Neuronal stem cell (in vitro differentiated cells): ENCODE results near the gene PFN1.

ENCODE experiments used
- DNase-seq: peaks from one replicate; pipeline ENCODE4 v3.0.0-alpha.2; 2013; ENCODE audit warnings: low spot score
- H2AFZ ChIP-seq: one replicate; pipeline ENCODE4 v1.6.1; 2013; ENCODE audit warnings: mild to moderate bottlenecking, low read length, inconsistent platforms
- H2AK5ac ChIP-seq: 2 replicates; pipeline ENCODE4 v1.6.1; 2013; ENCODE audit warnings: low read depth, mild to moderate bottlenecking, inconsistent platforms, low read length, moderate library complexity, mixed read lengths
- H2BK120ac ChIP-seq: 2 replicates; pipeline ENCODE4 v1.6.1; 2013; ENCODE audit warnings: low read depth, mild to moderate bottlenecking, inconsistent platforms, low read length, moderate library complexity, mixed read lengths
- H2BK12ac ChIP-seq: one replicate; pipeline ENCODE4 v1.6.1; 2013; ENCODE audit warnings: low read length, inconsistent platforms
- H2BK15ac ChIP-seq: 2 replicates; pipeline ENCODE4 v1.6.1; 2013; ENCODE audit warnings: mild to moderate bottlenecking, low read length, inconsistent platforms, mixed read lengths
- H2BK5ac ChIP-seq: one replicate; pipeline ENCODE4 v1.6.1; 2013; ENCODE audit warnings: inconsistent platforms, mild to moderate bottlenecking, low read length, moderate library complexity
- H3K14ac ChIP-seq: one replicate; pipeline ENCODE4 v1.6.1; 2013; ENCODE audit warnings: low read length, inconsistent platforms
- H3K18ac ChIP-seq: 2 replicates; pipeline ENCODE4 v1.6.1; 2013; ENCODE audit warnings: low read length, inconsistent platforms
- H3K23ac ChIP-seq: 2 replicates; pipeline ENCODE4 v1.6.1; 2013; ENCODE audit warnings: low read depth, mild to moderate bottlenecking, mixed read lengths, low read length, inconsistent platforms; ENCODE audit not compliant: poor library complexity
- H3K27ac ChIP-seq: replicated peaks from 3 replicates; pipeline ENCODE4 v1.5.1; 2013; ENCODE audit warnings: low read length, inconsistent platforms
- H3K27me3 ChIP-seq, 3 experiments: 2 replicates each; pipeline ENCODE4 v1.6.1; 2013; ENCODE audit warnings: low read length in 3 of 3, mild to moderate bottlenecking in 2 of 3, inconsistent platforms in 1 of 3, low read depth in 1 of 3, mixed read lengths in 1 of 3, moderate library complexity in 1 of 3; ENCODE audit not compliant: control insufficient read depth in 3 of 3, insufficient read depth in 3 of 3
- H3K36me3 ChIP-seq, 2 donors: replicated peaks in 1 of 2; 2 replicates each; pipeline ENCODE4 v1.6.1; 2013; ENCODE audit warnings: low read length in 2 of 2; ENCODE audit not compliant: control insufficient read depth in 2 of 2, insufficient read depth in 2 of 2
- H3K4ac ChIP-seq: 2 replicates; pipeline ENCODE4 v1.6.1; 2013; ENCODE audit warnings: inconsistent platforms, mild to moderate bottlenecking, low read length, moderate library complexity
- H3K4me1 ChIP-seq, 2 donors: 1 replicate in 1 of 2; 2 replicates in 1 of 2; pipeline ENCODE4 v1.6.1; 2013; ENCODE audit warnings: low read length in 2 of 2, low read depth in 1 of 2; ENCODE audit not compliant: control insufficient read depth in 2 of 2, insufficient read depth in 1 of 2
- H3K4me2 ChIP-seq: one replicate; pipeline ENCODE4 v1.6.1; 2013; ENCODE audit warnings: mild to moderate bottlenecking, low read length, inconsistent platforms; ENCODE audit not compliant: insufficient read depth, poor library complexity, severe bottlenecking
- H3K4me3 ChIP-seq, 2 donors: 2 replicates each; pipeline ENCODE4 v1.5.1; 2013; ENCODE audit warnings: low read length in 2 of 2, mild to moderate bottlenecking in 2 of 2, inconsistent platforms in 1 of 2, moderate library complexity in 1 of 2
- H3K79me1 ChIP-seq: one replicate; pipeline ENCODE4 v1.6.1; 2013; ENCODE audit warnings: low read depth, mild to moderate bottlenecking, inconsistent platforms, low read length, moderate library complexity
- H3K9ac ChIP-seq: one replicate; pipeline ENCODE4 v1.6.1; 2013; ENCODE audit warnings: mild to moderate bottlenecking, low read depth, low read length, inconsistent platforms; ENCODE audit not compliant: poor library complexity
- H3K9me3 ChIP-seq, 2 donors: replicated peaks in 1 of 2; 2 replicates each; pipeline versions ENCODE3 to v1.6.1; 2013; ENCODE audit warnings: low read length in 2 of 2, mild to moderate bottlenecking in 2 of 2, inconsistent platforms in 1 of 2, low read depth in 1 of 2, mixed read lengths in 1 of 2, moderate library complexity in 1 of 2; ENCODE audit not compliant: control insufficient read depth in 2 of 2, insufficient read depth in 1 of 2
- H4K8ac ChIP-seq: one replicate; pipeline ENCODE4 v1.6.1; 2013; ENCODE audit warnings: low read depth, mild to moderate bottlenecking, inconsistent platforms, low read length, moderate library complexity
- H4K91ac ChIP-seq: one replicate; pipeline ENCODE4 v1.6.1; 2013; ENCODE audit warnings: low read length, low read depth, mild to moderate bottlenecking, inconsistent platforms; ENCODE audit not compliant: poor library complexity
- WGBS, 2 donors: extraction: QIAGEN DNeasy Blood & Tissue Kit; methylation state at CpG; one replicate each; pipeline ENCODE4 v1.1.7; 2013; ENCODE audit warnings: missing lambda C conversion rate in 2 of 2, mixed read lengths in 1 of 2; ENCODE audit not compliant: insufficient read length in 2 of 2, insufficient replicate concordance in 1 of 2; ENCODE audit errors: extremely low coverage in 2 of 2; 5-methylcytosine and 5-hydroxymethylcytosine counted together

The PFN1 gene

DNA sequence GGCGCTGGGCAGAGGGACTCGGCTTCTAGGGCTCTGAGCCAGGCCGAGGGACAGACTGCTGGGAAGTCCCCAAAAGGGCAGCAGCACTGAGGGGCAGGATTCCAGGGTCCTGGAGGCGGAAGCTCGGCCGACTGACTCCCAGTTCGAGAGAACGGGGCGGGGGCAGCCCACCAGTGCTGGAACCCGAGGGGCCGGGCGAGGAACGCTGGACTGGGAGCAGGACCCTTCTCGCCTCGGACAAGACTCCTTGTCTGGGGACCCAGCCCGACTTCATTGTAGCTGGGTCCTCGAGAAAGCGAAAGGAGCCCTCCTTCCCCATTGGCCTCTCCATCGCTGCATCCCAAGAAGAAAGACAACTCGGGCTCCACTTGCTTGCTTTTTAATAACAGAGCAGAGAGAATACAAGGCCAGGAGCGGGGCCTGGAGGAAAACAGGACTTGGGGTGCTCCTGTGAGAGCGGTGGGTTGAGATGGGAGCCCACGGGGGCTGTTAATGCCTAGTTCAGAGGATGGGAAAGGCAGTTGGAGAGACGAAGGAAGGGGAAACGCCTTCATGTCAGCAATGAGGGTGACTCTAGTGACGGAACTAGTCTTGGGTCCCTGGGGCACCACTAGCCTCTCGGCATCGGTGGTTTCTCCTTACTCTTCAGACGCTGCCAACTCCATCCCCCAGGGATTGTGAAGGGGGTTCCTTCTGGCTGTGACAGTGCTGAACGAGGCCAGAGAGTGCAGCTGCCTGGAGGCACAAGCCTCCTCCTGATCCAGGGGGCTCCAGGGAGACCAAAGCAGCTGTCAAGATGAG, 39.6 kb upstream of the PFN1 start:
- Histone ChIP-seq H3K4ac (no peak overlapping the region), H2BK120ac (no peak overlapping the region), H2BK5ac (peak overlapping the region; percentile 73), H3K79me1 (no peaks in the 10 kb centered on the region), H4K91ac (no peak overlapping the region), H3K4me3 (peak overlapping the region; percentile 45 to 85), H2BK15ac (no peak overlapping the region), H3K27me3 (peaks cover 0 to 50% (median 7%) of the 10 kb centered on the region in 3 experiments), H3K23ac (peak overlapping the region; percentile 10), H2AK5ac (peak overlapping the region; percentile 31), H3K9me3 (no peaks in the 10 kb centered on the region), H3K14ac (peak overlapping the region; percentile 90), H3K18ac (peak overlapping the region; percentile 92), H3K27ac (no peak overlapping the region), H3K4me2 (peak overlapping the region; percentile 85), H2AFZ (peak overlapping the region; percentile 83), H4K8ac (no peak overlapping the region), H3K4me1 (peaks cover 0 to 8% of the 10 kb centered on the region in 2 donors), H3K9ac (peak overlapping the region; percentile 50), H2BK12ac (peak overlapping the region; percentile 7), H3K36me3 (no peaks in the 10 kb centered on the region)
- DNase-seq: no peak
- no CpG with 5 or more reads among the region's 30 CpGs for WGBS, 2 donors

DNA sequence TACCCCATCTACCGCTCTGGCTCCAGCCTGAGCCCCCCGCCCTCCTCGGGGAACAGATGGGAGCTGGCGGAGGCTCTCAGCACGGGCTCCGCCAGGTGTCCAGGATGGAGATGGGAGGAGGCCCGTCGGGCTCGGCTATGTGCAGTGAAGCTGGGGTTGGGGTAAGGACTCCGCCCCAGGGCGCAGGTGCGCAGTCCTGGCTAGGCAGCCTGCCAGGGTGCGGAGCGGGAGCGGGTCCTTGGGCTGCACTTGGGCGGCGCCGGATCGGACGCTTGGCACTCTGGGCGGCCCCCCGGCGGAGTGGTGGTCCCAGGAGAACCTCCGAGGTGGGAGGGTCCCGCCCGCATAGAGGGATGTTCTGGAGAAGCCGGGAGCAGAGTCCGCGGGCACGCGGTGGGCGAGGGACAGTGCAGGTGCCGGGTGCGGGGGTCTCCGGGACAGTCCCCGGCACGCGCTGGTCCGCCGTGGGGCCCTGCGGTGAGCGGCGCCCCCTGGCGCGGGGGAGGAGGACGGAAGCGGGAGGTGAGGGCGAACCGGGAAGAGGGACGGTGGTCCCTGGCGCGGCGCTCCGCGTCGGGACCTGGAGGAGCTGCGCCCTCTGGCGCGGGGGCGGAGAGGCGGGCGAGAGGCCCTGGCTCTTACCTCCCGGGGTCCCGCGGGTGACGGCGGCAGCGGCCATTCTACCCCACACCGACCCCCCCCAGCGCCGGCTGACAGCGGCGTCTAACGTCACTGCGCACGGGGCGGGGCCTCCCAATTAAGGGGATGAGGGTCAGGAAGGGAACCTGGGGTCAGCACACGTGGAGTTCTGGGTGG, 38.8 kb upstream of the PFN1 start, which contains the start of gene CAMTA2:
Gene CAMTA2, minus strand, starts transcription at position 725 of the 816 bp plus-strand sequence. CDS start 1,453 bp downstream, outside the sequence.
- Histone ChIP-seq H2BK5ac (peak within 1 kb of the TSS; percentile 73), H3K27ac (no peak within 1 kb of the TSS), H3K79me1 (no peaks in the 10 kb centered on the region), H3K14ac (peak within 1 kb of the TSS; percentile 90), H2BK12ac (peak within 1 kb of the TSS; percentile 7), H3K9me3 (no peaks in the 10 kb centered on the region), H3K27me3 (peaks cover 0 to 50% (median 7%) of the 10 kb centered on the region in 3 experiments), H3K9ac (peak within 1 kb of the TSS; percentile 83), H3K4me2 (peak within 1 kb of the TSS; percentile 85), H3K4me3 (peak within 1 kb of the TSS; percentile 45 to 85), H4K91ac (no peak within 1 kb of the TSS), H3K36me3 (no peaks in the 10 kb centered on the region), H3K4ac (no peak within 1 kb of the TSS), H2AFZ (peak within 1 kb of the TSS; percentile 83), H2BK120ac (peak within 1 kb of the TSS; percentile 75), H4K8ac (peak within 1 kb of the TSS; percentile 57), H2BK15ac (peak within 1 kb of the TSS; percentile 86), H3K23ac (peak within 1 kb of the TSS; percentile 86), H3K18ac (peak within 1 kb of the TSS; percentile 92), H2AK5ac (peak within 1 kb of the TSS; percentile 31), H3K4me1 (peaks cover 0 to 8% of the 10 kb centered on the region in 2 donors)
- WGBS, 2 donors: no CpG with 5 or more reads among the region's 78 CpGs
- peak; percentile 73 for DNase-seq

DNA sequence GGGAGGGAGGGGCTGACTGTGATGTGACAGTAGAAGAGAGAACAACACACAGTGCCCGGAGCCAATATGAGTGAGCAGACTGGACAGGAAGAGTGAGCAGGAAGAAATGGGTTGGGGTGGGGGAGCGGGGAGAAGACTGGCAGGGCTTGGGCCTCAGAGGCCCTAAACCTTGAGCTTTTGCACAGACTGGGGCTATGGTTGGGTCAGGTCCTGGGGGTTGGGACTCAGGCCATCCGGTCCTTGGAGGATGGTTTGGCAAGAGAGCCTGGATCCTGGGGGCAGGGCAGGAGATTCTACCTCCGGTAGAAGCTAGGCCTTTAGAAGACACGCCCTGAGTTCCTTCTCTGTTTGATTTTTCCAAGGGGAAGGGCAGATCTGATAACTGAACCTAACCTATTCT, 38.1 kb upstream of the PFN1 start:
- H2BK15ac ChIP-seq: no peak overlapping the region
- peaks cover 0 to 46% (median 7%) of the 10 kb centered on the region in 3 experiments for H3K27me3 ChIP-seq
- DNase-seq: no peak
- no CpG with 5 or more reads among the region's 5 CpGs for WGBS, 2 donors
- H3K36me3 ChIP-seq: no peaks in the 10 kb centered on the region
- H4K91ac ChIP-seq: no peak overlapping the region
- peak overlapping the region; percentile 9 for H3K9ac ChIP-seq
- no peaks in the 10 kb centered on the region for H3K79me1 ChIP-seq
- H3K4me3 ChIP-seq: no peak overlapping the region
- peaks cover 0 to 8% of the 10 kb centered on the region in 2 donors for H3K4me1 ChIP-seq
- no peak overlapping the region for H3K23ac ChIP-seq
- no peak overlapping the region for H4K8ac ChIP-seq
- no peak overlapping the region for H2BK120ac ChIP-seq
- H3K14ac ChIP-seq: no peak overlapping the region
- H3K4me2 ChIP-seq: peak overlapping the region; percentile 85
- peak overlapping the region; percentile 83 for H2AFZ ChIP-seq
- H2AK5ac ChIP-seq: no peak overlapping the region
- peak overlapping the region; percentile 73 for H2BK5ac ChIP-seq
- no peak overlapping the region for H2BK12ac ChIP-seq
- no peak overlapping the region for H3K4ac ChIP-seq
- H3K18ac ChIP-seq: no peak overlapping the region
- no peak overlapping the region for H3K27ac ChIP-seq
- no peaks in the 10 kb centered on the region for H3K9me3 ChIP-seq

DNA sequence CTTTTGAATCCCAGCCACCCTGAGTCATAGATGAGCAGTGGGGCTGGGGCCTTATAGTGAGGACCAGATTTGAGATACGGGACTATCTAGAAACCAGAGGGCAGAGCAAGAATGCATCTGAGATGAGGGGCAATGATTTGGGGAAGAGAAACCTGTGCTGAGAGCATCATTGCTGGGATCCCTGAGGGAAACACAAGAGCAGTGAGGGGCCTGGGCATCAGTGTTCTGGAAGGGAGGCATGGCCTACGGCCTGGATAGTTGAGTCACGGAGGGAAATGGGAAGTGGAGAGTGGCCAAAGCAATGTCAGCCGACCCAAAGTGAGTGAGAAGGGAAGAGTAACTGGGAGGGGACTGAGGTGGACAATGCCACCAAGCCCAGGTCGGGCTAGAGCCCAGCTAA, 34.0 kb upstream of the PFN1 start:
- Histone ChIP-seq H4K91ac (no peak overlapping the region), H3K18ac (no peak overlapping the region), H3K9ac (no peak overlapping the region), H3K9me3 (no peaks in the 10 kb centered on the region), H3K27ac (no peak overlapping the region), H3K27me3 (peaks cover 0 to 15% (median 2%) of the 10 kb centered on the region in 3 experiments), H2BK15ac (no peak overlapping the region), H4K8ac (no peak overlapping the region), H2BK120ac (no peak overlapping the region), H3K4me1 (peaks cover 3 to 6% of the 10 kb centered on the region in 2 donors), H2AFZ (no peak overlapping the region), H2BK5ac (no peak overlapping the region), H3K23ac (no peak overlapping the region), H3K14ac (no peak overlapping the region), H3K4ac (no peak overlapping the region), H3K79me1 (no peaks in the 10 kb centered on the region), H2AK5ac (no peak overlapping the region), H3K4me3 (no peak overlapping the region), H2BK12ac (no peak overlapping the region), H3K36me3 (peaks cover 0 to 2% of the 10 kb centered on the region in 2 donors), H3K4me2 (no peak overlapping the region)
- WGBS, 2 donors: no CpG with 5 or more reads among the region's 5 CpGs
- no peak for DNase-seq
